HepG2 (cell line): ENCODE data around the gene HCRT. TPM values are rescaled to one million over a fixed set of nuclear protein-coding genes. Genes with fewer than 3 reads are reported as not detected.
A peak's percentile ranks its signal among the peaks of the same experiment; 100 is the strongest.

Source experiments
- BRD4 ChIP-seq: sonication (generic); formaldehyde crosslinking; IDR thresholded peaks from 2 replicates; pipeline ENCODE4 v1.4.0; 2020; ENCODE audit warnings: missing genetic modification reagents
- CERS6 ChIP-seq: sonication (generic); formaldehyde crosslinking; IDR thresholded peaks from 2 replicates; pipeline ENCODE4 v1.5.0; 2020; ENCODE audit warnings: missing genetic modification reagents
- DNMT3B ChIP-seq: conservative IDR thresholded peaks from 2 replicates; pipeline ENCODE4 v1.6.1; 2016; ENCODE audit warnings: missing biosample characterization, control low read depth
- EED ChIP-seq: sonication (generic); formaldehyde crosslinking; IDR thresholded peaks from 2 replicates; pipeline ENCODE4 v1.5.0; 2020; ENCODE audit warnings: mild to moderate bottlenecking, missing genetic modification reagents
- FLYWCH1 ChIP-seq: sonication (generic); formaldehyde crosslinking; IDR thresholded peaks from 2 replicates; pipeline ENCODE4 v1.8.1; 2023; ENCODE audit warnings: mild to moderate bottlenecking, missing genetic modification reagents
- JUN ChIP-seq: sonication (generic); formaldehyde crosslinking; IDR thresholded peaks from 2 replicates; pipeline ENCODE4 v1.4.0; 2020; ENCODE audit warnings: mild to moderate bottlenecking, missing genetic modification reagents
- JUNB ChIP-seq: sonication (generic); formaldehyde crosslinking; IDR thresholded peaks from 2 replicates; pipeline ENCODE4 v1.8.0; 2022; ENCODE audit warnings: missing genetic modification reagents, mild to moderate bottlenecking, borderline replicate concordance
- KDM3A ChIP-seq: IDR thresholded peaks from 2 replicates; pipeline ENCODE4 v1.6.1; 2018; ENCODE audit warnings: low read depth, missing compliant biosample characterization
- KDM5B ChIP-seq: sonication (generic); formaldehyde crosslinking; IDR thresholded peaks from 2 replicates; pipeline ENCODE4 v1.4.0; 2020; ENCODE audit warnings: missing genetic modification reagents, mild to moderate bottlenecking, borderline replicate concordance
- POLR2AphosphoS2 ChIP-seq: IDR thresholded peaks from 2 replicates; pipeline ENCODE4 v1.6.1; 2011; ENCODE audit warnings: low read depth, low read length, improper control_type of control experiment
- SMC3 ChIP-seq: IDR thresholded peaks from 2 replicates; pipeline ENCODE4 v1.6.1; 2011; ENCODE audit warnings: low read length, improper control_type of control experiment
- SRSF9 ChIP-seq: fragments of 200-400 bp; formaldehyde crosslinking; IDR thresholded peaks from 2 replicates; pipeline ENCODE4 v1.6.1; 2018; ENCODE audit warnings: borderline replicate concordance, mild to moderate bottlenecking, low read depth, low read length; ENCODE audit not compliant: insufficient read depth, poor library complexity, severe bottlenecking
- STAT6 ChIP-seq: sonication (generic); formaldehyde crosslinking; IDR thresholded peaks from 2 replicates; pipeline ENCODE4 v1.4.0; 2020; ENCODE audit warnings: missing genetic modification reagents, mild to moderate bottlenecking, borderline replicate concordance
- ZFP36 ChIP-seq: fragments of 150-350 bp; IDR thresholded peaks from 2 replicates; pipeline ENCODE4 v1.6.1; 2018; ENCODE audit warnings: borderline replicate concordance, low read length, low read depth; ENCODE audit not compliant: partially characterized antibody
- ZFP62 ChIP-seq: sonication (generic); formaldehyde crosslinking; IDR thresholded peaks from 2 replicates; pipeline ENCODE4 v1.4.0; 2020; ENCODE audit warnings: missing genetic modification reagents
- ZNF407 ChIP-seq: sonication (generic); formaldehyde crosslinking; IDR thresholded peaks from one replicate; pipeline ENCODE4 v1.5.1; 2020; ENCODE audit warnings: mild to moderate bottlenecking, missing genetic modification reagents; ENCODE audit errors: not compliant biosample characterization
- ZNF607 ChIP-seq: sonication (generic); formaldehyde crosslinking; IDR thresholded peaks from 2 replicates; pipeline ENCODE4 v1.5.1; 2020; ENCODE audit warnings: missing genetic modification reagents, mild to moderate bottlenecking, borderline replicate concordance
- polyA plus RNA-seq, 8 experiments: library from polyadenylated mRNA; depleted of rRNA in 3 of 8; stranded (reverse) in 7 of 8; unstranded in 1 of 8; fragments of >200 nt; fragmentation: Illumina TruSeq in 4 of 8; extraction: Trizol in 4 of 8; gene quantifications; 2 replicates each; pipeline versions ENCODE4 v1.2.1 to v1.2.3, GENCODE V29; 2011 to 2016; ENCODE audit warnings: low read depth in 4 of 8, missing spikeins in 1 of 8, mixed read lengths in 1 of 8; ENCODE audit not compliant: insufficient read depth in 1 of 8
- total RNA-seq, 5 experiments: library from RNA; depleted of rRNA; stranded (reverse); fragments of >200 nt; fragmentation: Illumina TruSeq; extraction: Trizol; gene quantifications; 2 replicates each; pipeline ENCODE4 v1.2.3, GENCODE V29; 2016; ENCODE audit warnings: low read depth in 1 of 5

HCRT gene
- total and polyA plus RNA-seq, 2 of the 13 experiments (the other 11 are each of a cell fraction or from before 2014, with no cell fraction given) = not detected

GRCh38 chr17:42193969-42194899, 9.0 kb upstream of the HCRT start, which contains the start of gene GHDC (continued):
- TF ChIP-seq CERS6 (no peak), SMC3 (no peak), POLR2AphosphoS2 (no peak), DNMT3B (no peak), JUNB (CRISPR knock-in tag) (no peak), ZNF607 (peak; percentile 52; the same call in 1 of the 2 replicates), SRSF9 (no peak), EED (CRISPR knock-in tag) (peak; percentile 82; the same call in 1 of the 2 replicates), ZFP36 (no peak), ZNF407 (CRISPR knock-in tag) (peak; percentile 73), KDM5B (CRISPR knock-in tag) (peak; percentile 92), FLYWCH1 (CRISPR knock-in tag) (no peak), KDM3A (CRISPR knock-in tag) (no peak), ZFP62 (CRISPR knock-in tag) (no peak), BRD4 (CRISPR knock-in tag) (no peak; the same call in 1 of the 2 replicates), STAT6 (CRISPR knock-in tag) (no peak; the same call in 1 of the 2 replicates), JUN (CRISPR knock-in tag) (0 out of 2 replicates have a peak, but pooled peaks have one; percentile 35)
